Measurements from ENCODE around the gene NUCB1.
"Not testable (repeated sequence)": the region's sequence is repeated elsewhere in the genome, so short reads cannot be mapped to it uniquely, and the experiment has no call there.

NUCB1 gene

GRCh38 chr19:48906324-48906723 lies 6.2 kb downstream of the NUCB1 start:
- FAIRE-seq: no peak
- no peak for DNase-seq (ENCODE audit: insufficient read length, low spot score)
- no peak for TF ChIP-seq POLR2A (IDR thresholded peaks at IDR 0.05; ENCODE audit: low read depth, low read length)

DNA sequence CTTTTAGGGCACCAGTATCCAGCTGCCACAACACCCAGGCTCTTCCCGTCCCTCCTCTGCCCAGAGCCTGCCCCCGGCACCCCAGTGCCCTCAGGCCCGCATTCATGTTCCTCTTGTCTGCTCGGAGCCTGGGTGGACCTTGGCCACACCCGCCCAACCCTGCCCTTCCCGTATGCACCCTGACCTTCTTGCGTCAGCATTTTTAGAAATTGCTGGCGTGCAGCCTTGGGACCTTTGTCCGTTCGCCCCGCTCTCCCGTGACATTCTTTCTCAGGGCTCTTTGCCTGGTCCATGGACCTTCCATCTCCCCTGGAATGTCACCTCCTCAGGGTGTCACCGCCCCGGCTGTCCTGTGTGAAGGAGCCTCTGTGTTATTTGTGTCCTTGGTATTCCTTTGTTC lies 7.6 kb downstream of the NUCB1 start:
- no peak for FAIRE-seq
- DNase-seq (ENCODE audit: insufficient read length, low spot score): no peak
- TF ChIP-seq POLR2A (IDR thresholded peaks at IDR 0.05; ENCODE audit: low read depth, low read length): no peak

DNA sequence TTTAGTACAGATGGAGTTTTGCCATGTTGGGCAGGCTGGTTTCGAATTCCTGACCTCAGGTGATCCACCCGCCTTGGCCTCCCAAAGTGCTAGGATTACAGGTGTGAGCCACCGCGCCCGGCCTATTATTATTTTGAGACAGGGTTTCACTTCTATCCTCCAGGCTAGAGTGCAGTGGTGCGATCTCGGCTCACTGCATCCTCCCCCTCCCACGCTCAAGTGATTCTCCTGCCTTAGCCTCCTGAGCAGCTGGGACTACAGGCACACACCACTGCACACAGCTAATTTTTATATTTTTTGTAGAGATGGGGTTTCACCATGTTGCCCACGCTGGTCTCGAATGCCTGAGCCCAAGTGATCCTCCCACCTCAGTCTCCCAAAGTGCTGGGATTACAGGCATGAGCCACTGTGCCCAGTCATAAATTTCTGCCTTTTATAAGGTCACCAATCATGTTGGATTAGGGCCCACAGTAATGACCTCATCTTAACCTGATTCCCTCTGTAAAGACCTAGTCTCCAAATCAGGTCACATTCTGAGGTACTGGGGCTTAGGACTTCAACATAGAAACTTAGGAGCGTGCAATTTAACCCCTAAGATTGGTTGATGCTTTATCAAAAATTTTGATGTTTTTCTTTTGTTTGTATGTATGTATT lies 9.4 kb downstream of the NUCB1 start:
- not testable (repeated sequence) for DNase-seq (ENCODE audit: insufficient read length, low spot score); FAIRE-seq

DNA sequence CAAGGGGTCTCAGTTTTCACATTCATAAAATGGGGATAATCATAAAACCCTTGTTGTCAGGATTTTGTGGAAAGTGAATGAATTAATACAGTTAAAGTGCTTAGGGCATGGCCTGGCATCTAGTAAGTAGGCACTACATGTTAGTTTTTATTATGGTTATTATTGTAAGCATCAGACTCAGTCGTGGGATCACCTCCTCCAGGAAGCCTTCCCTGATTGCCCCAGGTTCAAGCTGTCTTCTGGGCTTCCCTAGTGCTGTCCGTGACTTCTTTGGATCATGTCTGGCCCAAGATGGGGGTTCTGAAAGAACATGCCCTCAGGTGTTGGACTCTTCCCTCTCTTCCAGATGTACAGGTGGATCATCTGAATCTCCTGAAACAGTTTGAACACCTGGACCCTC lies 10.7 kb downstream of the NUCB1 start:
- TF ChIP-seq POLR2A (IDR thresholded peaks at IDR 0.05; ENCODE audit: low read depth, low read length): no peak
- no peak for DNase-seq (ENCODE audit: insufficient read length, low spot score)
- FAIRE-seq: no peak

GRCh38 chr19:48913114-48913889 lies 13.2 kb downstream of the NUCB1 start:
- no peak for FAIRE-seq
- no peak for TF ChIP-seq POLR2A (IDR thresholded peaks at IDR 0.05; ENCODE audit: low read depth, low read length)
- DNase-seq (ENCODE audit: insufficient read length, low spot score): no peak

DNA sequence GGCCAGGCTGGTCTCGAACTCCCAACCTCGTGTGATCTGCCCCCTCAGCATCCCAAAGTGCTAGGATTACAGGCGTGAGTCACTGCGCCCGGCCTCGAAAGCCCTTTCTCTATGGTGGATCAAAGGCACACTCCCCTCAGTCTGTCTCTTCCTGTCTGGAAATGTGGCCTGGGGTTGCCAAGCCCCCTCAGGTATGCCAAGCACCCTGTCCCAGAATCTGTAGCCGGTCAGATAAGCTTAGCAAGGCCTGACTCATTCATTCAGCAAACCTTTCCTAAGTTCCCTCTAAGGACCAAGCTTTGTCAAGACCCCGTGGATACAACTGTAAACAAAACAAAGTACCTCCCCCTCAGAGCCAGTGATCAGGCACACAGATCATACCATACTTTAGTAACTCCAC lies 14.1 kb downstream of the NUCB1 start:
- DNase-seq (ENCODE audit: insufficient read length, low spot score) (no peak), FAIRE-seq (no peak)
- no peak for TF ChIP-seq POLR2A (IDR thresholded peaks at IDR 0.05; ENCODE audit: low read depth, low read length)

- DNase-seq (ENCODE audit: insufficient read length, low spot score): no peak
- FAIRE-seq: no peak
- no peak for TF ChIP-seq POLR2A (IDR thresholded peaks at IDR 0.05; ENCODE audit: low read depth, low read length)
These were observed 15.6 kb downstream of the NUCB1 start for GRCh38 chr19:48915757-48916156.

DNA sequence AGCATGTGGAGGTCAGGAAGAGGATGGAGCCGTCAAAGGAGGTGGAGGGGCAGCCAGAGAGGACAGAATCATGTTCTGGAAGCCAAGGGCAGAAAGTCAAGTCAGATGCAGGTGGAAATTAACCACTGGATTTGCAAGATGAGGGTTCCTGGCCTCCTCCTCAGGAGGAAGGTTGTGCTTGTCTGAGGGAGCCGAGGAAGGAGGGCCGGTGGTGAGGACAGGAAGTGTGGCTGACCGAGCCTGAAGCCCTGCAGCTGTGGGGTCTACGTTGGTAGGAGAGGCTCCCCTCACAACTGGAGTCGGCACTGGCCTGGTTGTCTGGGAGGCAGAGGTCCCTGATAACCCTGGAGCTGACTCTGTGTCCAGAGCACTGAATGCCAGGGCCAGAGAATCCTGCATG lies 18.0 kb downstream of the NUCB1 start:
- FAIRE-seq: no peak
- TF ChIP-seq POLR2A (IDR thresholded peaks at IDR 0.05; ENCODE audit: low read depth, low read length): no peak

DNA sequence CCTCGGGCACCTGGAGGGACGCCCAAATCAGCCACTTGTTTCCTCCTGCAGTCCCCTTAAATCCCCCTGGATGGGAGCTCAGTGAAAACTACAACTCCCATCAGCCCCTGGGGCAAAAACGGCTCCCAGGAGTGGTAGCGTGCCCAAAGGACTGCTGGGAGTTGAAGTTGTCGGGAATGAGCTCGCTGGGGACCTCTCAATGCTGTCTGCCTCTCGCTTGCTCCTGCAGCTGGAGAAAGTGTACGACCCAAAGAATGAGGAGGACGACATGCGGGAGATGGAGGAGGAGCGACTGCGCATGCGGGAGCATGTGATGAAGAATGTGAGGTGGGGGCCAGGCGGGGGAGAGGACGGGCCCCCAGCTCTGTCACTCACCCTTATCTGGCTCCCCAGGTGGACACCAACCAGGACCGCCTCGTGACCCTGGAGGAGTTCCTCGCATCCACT lies 18.7 kb downstream of the NUCB1 start:
- no peak for TF ChIP-seq POLR2A (IDR thresholded peaks at IDR 0.05; ENCODE audit: low read depth, low read length)
- no peak for DNase-seq (ENCODE audit: insufficient read length, low spot score)
- no peak for FAIRE-seq

More for the DNA sequence above, 18.0 kb downstream of the NUCB1 start:
- DNase-seq (ENCODE audit: insufficient read length, low spot score): no peak

- not testable (repeated sequence) for DNase-seq (ENCODE audit: insufficient read length, low spot score); FAIRE-seq
These were observed 19.2 kb downstream of the NUCB1 start for GRCh38 chr19:48919271-48919670.

DNA sequence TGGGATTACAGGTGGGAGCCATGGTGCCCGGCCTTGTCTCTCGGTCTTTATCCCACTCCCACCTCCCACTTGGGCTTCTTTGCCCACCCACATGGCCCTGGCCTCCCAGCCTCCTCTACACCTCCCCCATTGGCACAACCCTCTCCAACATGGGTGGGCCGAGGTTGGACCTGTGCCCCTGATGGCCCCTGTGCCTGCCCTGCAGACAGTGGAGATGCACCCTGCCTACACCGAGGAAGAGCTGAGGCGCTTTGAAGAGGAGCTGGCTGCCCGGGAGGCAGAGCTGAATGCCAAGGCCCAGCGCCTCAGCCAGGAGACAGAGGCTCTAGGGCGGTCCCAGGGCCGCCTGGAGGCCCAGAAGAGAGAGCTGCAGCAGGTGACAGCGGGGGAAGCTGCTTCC lies 20.8 kb downstream of the NUCB1 start:
- DNase-seq (ENCODE audit: insufficient read length, low spot score): no peak
- no peak for FAIRE-seq
- no peak for TF ChIP-seq POLR2A (IDR thresholded peaks at IDR 0.05; ENCODE audit: low read depth, low read length)

- FAIRE-seq (no peak), DNase-seq (ENCODE audit: insufficient read length, low spot score) (no peak)
- TF ChIP-seq POLR2A (IDR thresholded peaks at IDR 0.05; ENCODE audit: low read depth, low read length): no peak
These were observed 21.8 kb downstream of the NUCB1 start for GRCh38 chr19:48921721-48922500.

GRCh38 chr19:48922548-48923490 lies 22.7 kb downstream of the NUCB1 start:
- FAIRE-seq: no peak
- TF ChIP-seq POLR2A (IDR thresholded peaks at IDR 0.05; ENCODE audit: low read depth, low read length): no peak
- DNase-seq (ENCODE audit: insufficient read length, low spot score): no peak
